ENCODE results near the gene EXOC3L4. TPM values are rescaled to one million over a fixed set of nuclear protein-coding genes. Genes with fewer than 3 reads are reported as not detected.

The EXOC3L4 gene
- total and polyA plus RNA-seq, 9 of the 15 experiments (the other 6 are each of a cell fraction or from before 2014, with no cell fraction given), result 0.10 to 6.7 (median 0.98) TPM; not detected in 1

- TF ChIP-seq GTF2A2 (tag; IDR thresholded peaks at IDR 0.05), result no peak
- TF ChIP-seq AFF1 (IDR thresholded peaks at IDR 0.05; ENCODE audit: low read depth in 1 of 2, partially characterized antibody in 2 of 2), result peak in 1 of 2 experiments; percentile 16
- TF ChIP-seq ZFP1 (CRISPR knock-in tag; IDR thresholded peaks at IDR 0.05), result no peak
- TF ChIP-seq ZHX1 (conservative IDR thresholded peaks at IDR 0.05; ENCODE audit: low read length), result no peak
- no peak for TF ChIP-seq PBX2 (CRISPR knock-in tag; IDR thresholded peaks at IDR 0.05; ENCODE audit: low read depth)
- TF ChIP-seq PBX2 (tag; conservative IDR thresholded peaks at IDR 0.05; ENCODE audit: low read depth), result no peak
- TF ChIP-seq USF1 (CRISPR knock-in tag; IDR thresholded peaks at IDR 0.05), result peak; percentile 81
- peak; percentile 76 for TF ChIP-seq L3MBTL2 (IDR thresholded peaks at IDR 0.05)
- TF ChIP-seq ELF2 (CRISPR knock-in tag; IDR thresholded peaks at IDR 0.05), result no peak
- TF ChIP-seq MLLT1 (IDR thresholded peaks at IDR 0.05), result no peak
- no peak for TF ChIP-seq STAT5A (IDR thresholded peaks at IDR 0.05; ENCODE audit: borderline replicate concordance, low read length)
- no peak for TF ChIP-seq HNRNPL (IDR thresholded peaks at IDR 0.05; ENCODE audit: low read depth, low read length)
- 0 out of 2 replicates have a peak, but pooled peaks have one; percentile 9 for TF ChIP-seq MTA2 (IDR thresholded peaks at IDR 0.05; ENCODE audit: low read depth)
- TF ChIP-seq ZBTB1 (CRISPR knock-in tag; IDR thresholded peaks at IDR 0.05; ENCODE audit: borderline replicate concordance, low read depth), result no peak
Measured at GRCh38 chr14:103118663-103119404, 24.3 kb downstream of the EXOC3L4 start (continued).
